Erythroblast (primary cell): Measurements from ENCODE around the gene KIF14.
"Not testable (repeated sequence)": the region's sequence is repeated elsewhere in the genome, so short reads cannot be mapped to it uniquely, and the experiment has no call there.

Experiments
- GATA1 ChIP-seq: IDR thresholded peaks from 2 replicates; pipeline ENCODE4 v1.6.1; 2011; ENCODE audit warnings: low read depth, mild to moderate bottlenecking, control low read depth, low read length, moderate library complexity
- POLR2A ChIP-seq: IDR thresholded peaks from 2 replicates; pipeline ENCODE4 v1.6.1; 2011; ENCODE audit warnings: mild to moderate bottlenecking, low read length

DNA sequence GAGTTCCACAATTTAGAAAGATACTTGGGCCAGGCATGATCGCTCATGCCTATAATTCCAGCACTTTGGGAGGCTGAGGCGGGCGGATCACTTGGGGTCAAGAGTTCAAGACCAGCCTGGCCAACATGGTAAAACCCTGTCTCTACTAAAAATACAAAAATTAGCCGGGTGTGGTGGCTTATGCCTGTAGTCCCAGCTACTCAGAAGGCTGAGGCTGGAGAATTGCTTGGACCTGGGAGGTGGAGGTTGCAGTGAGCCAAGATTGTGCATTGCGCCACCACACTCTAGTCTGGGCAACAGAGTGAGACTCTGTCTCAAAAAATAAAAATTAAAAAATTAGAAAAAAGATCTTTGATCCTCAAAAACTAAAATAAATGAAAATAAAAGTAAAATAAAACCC is 96.0 kb downstream of the KIF14 start:
- not testable (repeated sequence) for TF ChIP-seq POLR2A, GATA1
